Stimulated activated CD8-positive, alpha-beta memory T cell treated with anti-CD3 and anti-CD28 coated beads, Interleukin-15, amount 100 ng/mL, for 24 hours (primary cell): Measurements from ENCODE around the gene THTPA.

Experiments
- DNase-seq: peaks from one replicate; pipeline ENCODE4 v3.0.0-alpha.2; 2020; ENCODE audit warnings: low read depth

THTPA gene

DNA sequence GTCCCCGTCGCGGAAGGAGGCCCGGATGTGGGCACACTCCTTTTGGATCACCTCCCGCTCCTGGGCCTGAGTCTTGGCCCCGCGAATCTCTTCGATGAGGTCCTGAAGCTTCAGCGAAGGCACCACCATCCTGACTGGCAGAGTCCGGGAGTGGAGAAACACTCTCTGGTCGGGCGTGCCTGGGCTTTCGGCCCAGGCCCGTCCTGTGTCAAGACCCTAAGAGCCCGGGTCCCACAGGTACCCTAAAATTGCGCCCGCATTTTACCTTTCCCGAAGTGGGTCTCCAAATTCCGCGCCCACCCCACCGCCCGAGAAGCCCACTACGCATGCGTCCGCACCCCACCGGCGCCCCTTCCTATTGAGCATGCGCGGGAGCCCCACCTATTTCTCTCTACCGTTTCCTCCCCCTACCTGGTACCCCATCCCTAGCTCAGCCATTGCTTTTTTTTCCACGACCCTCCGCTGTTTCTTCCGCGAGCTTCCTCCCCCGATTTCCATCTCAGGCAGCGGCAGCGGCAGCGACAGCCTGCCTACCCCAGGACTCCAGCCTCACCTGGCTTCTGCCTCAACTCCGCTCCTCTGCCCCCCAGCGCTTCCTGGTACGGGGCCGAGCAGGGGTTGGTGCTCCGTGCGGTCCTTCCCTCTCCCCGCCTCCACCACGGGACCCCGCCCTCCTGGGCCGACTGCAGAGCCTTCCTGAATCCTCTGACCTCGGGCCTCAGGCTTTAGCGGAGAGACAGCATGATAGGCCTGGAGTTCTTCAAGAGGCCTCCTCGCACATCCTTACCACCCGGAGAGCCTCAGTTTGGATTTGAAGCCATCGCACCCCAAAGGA lies 11.3 kb downstream of the THTPA start, which contains the start of gene AP1G2:
TSS of gene AP1G2 (minus strand) at position 606 of the 835 bp plus-strand sequence. CDS start at position 129, 477 bp downstream.
- peak; percentile 62 for DNase-seq

DNA sequence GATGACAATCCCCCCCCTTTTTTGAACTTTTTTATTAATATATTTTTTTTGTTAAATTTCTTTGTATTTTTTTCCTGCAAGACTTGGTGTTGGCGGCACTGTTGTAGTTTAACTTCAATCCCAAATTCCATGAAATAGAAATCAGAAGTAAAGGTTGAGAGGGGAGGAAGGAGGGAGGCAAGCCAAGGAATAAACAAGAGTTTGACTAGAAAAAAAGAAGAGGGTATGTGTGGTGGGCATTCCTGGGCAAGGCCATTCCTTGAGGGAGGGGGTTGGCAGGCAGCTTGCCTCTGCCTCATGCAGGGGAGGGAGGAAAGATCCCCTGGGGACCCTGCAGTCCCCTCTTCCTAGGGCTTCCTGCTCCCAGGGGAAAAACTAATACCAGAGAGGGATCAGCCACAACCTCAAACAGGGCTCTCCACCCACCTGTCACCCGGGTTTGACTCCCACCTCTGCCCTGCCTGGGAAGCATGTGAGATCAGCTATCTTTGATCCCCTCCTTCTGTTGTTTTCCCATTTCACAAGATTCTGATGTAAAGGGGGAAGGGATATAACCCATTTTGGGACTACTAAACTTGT lies 12.0 kb downstream of the THTPA start:
- no peak for DNase-seq

- DNase-seq, result no peak
Measured at GRCh38 chr14:23568600-23569331, 12.7 kb downstream of the THTPA start.

GRCh38 chr14:23569443-23570151 lies 13.5 kb downstream of the THTPA start:
- DNase-seq, result no peak

DNA sequence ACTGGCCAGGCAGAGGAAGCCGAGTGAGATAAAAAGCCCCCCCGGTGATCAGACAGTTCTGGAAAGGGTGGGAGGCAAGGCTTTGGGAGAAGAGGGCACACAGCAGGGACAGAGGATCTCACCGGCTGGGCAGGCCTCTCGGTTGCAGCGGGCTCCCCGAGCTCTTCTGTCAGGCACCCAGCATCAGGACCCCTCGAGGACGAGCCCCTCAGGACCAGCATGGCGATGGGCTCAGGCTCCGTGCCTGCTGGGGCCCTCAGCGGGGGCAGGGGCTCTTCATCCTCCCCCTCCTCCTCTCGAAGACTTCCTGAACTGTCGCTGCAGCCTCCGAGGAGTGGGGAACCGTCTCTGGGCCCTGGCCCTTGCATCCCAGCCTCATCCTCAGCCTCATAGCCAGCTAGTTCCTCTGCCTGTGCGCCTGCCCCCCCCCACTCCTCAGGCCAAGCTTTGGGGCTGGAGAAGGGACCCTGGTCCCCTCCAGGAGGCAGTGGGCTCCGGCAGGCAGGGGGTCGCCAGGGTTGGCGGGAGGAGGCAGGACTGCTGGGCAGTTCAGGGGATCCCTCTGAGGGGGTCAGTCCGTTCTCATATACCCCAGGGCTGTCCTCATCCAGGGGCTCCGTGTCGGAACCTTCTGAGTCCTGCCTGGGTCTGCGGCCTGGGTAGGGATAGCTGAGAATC lies 14.9 kb downstream of the THTPA start:
- DNase-seq, result no peak

DNA sequence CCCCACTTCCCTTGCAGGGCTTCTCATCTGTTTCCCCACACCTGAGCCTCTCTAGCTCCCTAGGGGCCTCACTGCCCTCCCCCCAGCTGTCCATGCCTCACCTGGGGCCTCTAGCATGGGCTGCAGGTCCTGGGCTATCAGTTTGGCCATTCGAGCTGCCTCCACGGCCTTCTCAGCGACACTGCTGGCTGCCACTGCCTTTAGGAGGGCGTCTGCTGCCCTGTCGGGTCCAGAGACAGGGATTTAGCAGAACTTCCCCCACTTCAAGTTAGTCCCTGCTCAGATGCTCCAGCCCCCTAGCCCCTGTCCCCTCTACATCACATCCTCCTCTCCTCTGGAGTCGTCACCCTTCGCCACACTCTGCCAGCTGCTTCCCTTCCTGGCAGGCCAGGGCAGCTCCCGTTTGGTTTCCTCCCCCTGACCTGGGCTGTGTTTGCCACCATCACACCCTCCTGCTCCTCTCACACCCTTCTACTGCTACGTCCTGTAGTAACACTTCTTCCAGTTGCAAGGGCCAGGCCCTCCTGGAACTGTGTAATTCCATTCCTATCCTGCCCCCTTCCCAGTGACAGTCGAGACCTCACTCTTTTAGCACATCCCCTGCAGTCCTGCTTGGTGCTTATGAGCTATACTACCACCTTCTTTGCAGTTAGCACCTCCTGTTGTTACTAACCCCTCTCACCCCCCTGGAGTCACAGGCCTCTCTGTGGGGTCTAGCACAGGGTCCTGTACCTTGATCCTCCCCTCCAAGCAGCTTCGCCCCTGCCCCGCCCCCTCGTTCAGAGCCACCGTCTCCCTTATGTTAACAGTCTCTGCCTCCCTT lies 15.8 kb downstream of the THTPA start:
- no peak for DNase-seq

GRCh38 chr14:23572524-23572828 lies 16.4 kb downstream of the THTPA start:
- DNase-seq, result no peak

DNA sequence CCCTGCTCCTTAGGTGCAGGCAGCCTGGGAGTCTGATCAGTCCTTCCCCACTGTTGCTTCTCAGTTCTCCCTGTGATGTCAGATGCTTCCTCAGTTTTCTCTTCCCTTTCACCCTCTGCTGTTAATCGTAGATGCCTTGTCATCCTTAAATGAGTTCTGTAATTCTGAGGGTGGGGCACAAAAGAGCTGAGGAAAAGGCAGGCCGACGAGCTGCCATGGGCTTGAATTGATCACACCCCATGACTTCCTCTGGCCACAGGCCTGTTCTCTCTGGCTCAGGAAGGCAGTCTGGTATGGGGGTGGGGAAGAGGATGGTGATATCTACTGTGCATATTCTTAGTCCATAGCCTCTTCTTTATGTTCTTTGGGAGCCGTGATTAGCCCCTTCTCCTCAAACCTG lies 16.8 kb downstream of the THTPA start:
- DNase-seq, result no peak

- no peak for DNase-seq
Measured at GRCh38 chr14:23573384-23574015, 17.4 kb downstream of the THTPA start.

GRCh38 chr14:23577004-23577681 lies 21.1 kb downstream of the THTPA start:
- DNase-seq, result no peak

DNA sequence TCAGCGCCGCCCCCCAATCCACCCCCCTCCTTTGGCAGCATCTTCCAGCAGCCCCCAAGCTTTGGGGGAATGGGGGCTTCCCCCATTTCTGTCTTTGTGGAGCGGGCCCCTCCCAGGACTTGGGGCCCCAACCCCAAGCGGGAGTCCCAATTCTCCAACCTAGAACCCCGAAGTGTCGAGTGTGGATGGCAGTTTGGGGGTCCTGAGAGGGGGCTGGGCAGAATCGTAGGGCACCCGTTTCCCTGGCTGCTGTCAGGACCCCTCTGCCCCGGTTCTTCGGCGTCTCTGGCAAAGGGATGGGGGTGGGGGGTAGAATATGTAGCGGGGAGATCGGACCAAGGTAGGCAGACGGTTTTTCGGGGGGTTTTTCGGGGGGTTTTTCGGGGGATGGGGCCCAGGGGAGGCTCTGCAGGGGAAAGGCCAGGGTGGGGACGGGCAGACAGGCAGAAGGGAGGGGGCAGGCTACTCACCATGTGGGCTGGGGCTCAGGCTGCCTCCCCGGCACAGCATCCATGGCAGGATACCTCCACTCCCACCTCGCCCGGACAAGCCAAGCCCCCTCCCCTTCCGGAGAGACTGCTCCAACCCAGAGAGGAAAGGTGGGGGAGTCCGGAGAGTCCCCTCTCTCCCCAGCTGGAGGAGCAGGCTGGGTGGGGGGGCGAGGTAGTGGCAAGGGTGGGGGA lies 21.8 kb downstream of the THTPA start:
- no peak for DNase-seq

DNA sequence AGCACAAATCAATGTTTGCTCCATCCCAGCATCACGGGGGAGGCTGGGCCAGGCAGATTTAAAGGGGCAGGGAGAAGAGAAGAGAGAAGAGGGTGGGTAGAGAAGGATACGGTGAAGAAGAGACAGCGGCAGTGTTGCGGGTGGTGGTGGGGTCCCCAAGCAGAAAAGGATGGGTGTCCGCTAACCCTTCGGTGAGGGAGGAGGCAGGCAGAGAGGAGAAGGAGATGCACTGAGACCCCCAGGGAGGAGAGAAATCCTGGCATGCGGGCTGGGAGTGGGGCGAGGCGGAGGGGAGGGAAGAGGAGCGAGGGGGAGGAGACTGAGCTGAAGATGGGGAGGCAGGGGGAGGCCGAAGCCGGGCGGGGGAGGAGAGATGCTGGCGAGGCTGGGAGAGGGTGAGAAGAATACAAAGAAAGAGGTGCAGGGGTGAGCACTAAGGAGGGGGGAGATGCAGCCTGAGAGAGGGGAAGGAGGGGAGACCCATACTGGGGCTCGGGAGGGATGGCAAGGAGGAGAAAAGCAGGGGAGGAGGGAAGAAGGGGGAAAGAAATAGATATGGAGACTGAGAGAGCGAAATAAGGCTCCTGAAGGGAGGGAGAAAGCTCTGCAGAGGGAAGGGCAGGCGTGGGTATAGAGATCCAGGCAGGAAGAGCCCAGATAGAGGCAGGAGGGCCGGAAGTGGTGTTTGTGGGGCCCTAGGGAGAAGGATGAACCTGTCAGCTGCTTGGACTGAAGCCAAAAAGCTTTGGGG lies 22.7 kb downstream of the THTPA start, which contains the start of gene JPH4:
TSS of gene JPH4 (minus strand) at position 231 of the 751 bp plus-strand sequence. CDS start 1,337 bp downstream, outside the sequence.
- DNase-seq, result no peak

DNA sequence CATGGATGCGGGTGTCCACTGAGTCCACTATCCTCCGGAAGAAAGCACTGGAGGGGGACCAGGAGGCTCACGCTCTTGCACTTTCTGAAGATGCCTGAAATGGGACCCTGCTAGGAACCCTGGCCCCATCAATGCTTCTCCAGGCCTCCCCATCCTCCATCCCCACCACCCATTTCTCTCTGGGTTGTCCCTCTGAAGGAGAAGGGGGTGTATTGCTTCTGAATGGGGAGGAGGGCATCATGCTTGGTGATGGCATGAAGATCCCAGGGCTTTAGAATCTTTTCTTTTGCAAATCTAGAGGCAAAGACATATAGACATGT lies 23.2 kb downstream of the THTPA start:
- DNase-seq, result no peak

DNA sequence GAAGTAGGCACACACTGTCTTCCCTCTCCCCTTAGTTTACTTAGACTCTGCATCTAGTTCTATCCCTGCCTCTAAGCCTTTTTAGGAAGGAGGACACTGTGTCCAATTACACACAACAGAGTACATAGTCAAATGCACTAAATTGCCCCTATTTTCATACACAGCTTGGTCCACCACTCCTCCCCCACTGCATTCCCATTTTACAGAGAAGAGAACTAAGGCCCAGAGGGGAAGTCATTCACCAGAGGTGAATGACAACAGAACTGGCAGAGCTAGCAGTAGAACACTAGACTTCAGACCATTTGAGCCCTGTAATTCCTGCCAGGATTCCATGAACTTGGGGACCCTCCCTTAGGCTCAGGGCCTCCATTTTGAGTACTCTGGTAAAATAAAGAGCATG lies 23.7 kb downstream of the THTPA start:
- no peak for DNase-seq

DNA sequence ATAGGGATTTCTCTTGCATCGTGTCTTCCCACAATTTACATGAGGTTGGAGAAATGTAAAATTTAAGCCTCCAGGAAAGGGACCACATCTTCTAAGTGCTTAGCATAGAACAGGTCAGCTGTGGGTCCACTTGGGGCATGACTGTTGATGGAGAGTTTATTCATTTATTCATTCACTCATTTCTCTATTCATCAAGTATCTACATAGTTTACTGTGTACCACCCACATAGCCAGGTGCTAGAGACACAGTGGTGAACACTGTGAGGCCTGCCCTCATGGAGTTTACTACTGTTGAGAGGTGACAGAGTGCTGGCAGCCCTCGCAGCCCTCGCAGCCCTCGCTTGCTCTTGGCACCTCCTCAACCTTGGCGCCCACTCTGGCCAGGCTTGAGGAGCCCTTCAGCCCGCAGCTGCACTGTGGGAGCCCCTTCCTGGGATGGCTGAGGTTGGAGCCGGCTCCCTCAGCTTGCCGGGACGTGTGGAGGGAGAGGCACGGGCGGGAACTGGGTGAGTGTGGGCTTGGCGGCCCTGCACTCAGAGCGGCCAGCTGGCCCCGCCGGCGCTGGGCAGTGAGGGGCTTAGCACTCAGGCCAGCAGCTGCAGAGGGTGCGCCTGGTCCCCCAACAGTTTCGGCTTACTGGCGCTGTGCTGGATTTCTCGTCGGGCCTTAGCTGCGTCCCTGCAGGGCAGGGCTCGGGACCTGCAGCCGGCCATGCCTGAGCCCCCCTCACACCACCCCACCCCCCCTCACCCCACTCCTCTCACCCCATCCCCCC lies 24.3 kb downstream of the THTPA start:
- no peak for DNase-seq

DNA sequence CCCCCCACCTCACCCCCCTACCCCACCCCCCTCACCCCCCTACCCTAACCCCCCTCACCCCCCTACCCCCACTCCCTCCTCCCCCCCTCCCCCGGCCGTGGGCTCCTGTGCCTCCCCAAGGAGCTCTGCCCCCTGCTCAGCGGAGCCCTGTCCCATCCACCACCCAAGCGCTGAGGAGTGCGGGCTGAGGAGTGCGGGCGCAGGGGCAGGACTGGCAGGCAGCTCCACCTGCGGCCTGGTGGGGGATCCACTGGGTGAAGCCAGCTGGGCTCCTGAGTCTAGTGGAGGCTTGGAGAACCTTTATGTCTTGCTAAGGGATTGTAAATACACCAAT lies 24.8 kb downstream of the THTPA start:
- DNase-seq, result no peak

- DNase-seq, result no peak
Measured at GRCh38 chr14:23582906-23583760, 27.1 kb downstream of the THTPA start.
